Sigmoid colon (tissue), 4 donors: ENCODE measurements around the gene USP31.

Experiments used
- POLR2A ChIP-seq, 2 donors: fragments of 450-650 bp; IDR thresholded peaks; one replicate each; pipeline ENCODE4 v1.6.1; 2016; ENCODE audit warnings: antibody characterized with exemption in 2 of 2, mild to moderate bottlenecking in 2 of 2, moderate library complexity in 2 of 2
- POLR2AphosphoS5 ChIP-seq, 4 donors: sonication (generic); formaldehyde crosslinking; IDR thresholded peaks; one replicate each; pipeline ENCODE4 v1.6.1; 2017; ENCODE audit warnings: antibody characterized with exemption in 4 of 4
- TF ChIP-seq, protein P1 (sequence below), 4 experiments: fragments of 450-650 bp in 3 of 4; fragments of 200-600 bp in 1 of 4; IDR thresholded peaks; one replicate each; pipeline ENCODE4 v1.5.1; 2016 to 2019; ENCODE audit warnings: antibody characterized with exemption in 4 of 4, mild to moderate bottlenecking in 3 of 4, moderate library complexity in 2 of 4

- TF ChIP-seq, protein P1, sequence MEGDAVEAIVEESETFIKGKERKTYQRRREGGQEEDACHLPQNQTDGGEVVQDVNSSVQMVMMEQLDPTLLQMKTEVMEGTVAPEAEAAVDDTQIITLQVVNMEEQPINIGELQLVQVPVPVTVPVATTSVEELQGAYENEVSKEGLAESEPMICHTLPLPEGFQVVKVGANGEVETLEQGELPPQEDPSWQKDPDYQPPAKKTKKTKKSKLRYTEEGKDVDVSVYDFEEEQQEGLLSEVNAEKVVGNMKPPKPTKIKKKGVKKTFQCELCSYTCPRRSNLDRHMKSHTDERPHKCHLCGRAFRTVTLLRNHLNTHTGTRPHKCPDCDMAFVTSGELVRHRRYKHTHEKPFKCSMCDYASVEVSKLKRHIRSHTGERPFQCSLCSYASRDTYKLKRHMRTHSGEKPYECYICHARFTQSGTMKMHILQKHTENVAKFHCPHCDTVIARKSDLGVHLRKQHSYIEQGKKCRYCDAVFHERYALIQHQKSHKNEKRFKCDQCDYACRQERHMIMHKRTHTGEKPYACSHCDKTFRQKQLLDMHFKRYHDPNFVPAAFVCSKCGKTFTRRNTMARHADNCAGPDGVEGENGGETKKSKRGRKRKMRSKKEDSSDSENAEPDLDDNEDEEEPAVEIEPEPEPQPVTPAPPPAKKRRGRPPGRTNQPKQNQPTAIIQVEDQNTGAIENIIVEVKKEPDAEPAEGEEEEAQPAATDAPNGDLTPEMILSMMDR (IDR thresholded peaks at IDR 0.05) = no peak
- no peak for TF ChIP-seq POLR2AphosphoS5 (IDR thresholded peaks at IDR 0.05)
- no peak for TF ChIP-seq POLR2A (IDR thresholded peaks at IDR 0.05)
Observed at GRCh38 chr16:23024044-23024443, 125.2 kb downstream of the USP31 start.
